K562 (cell line): ENCODE measurements around the gene EID2. TPM values are rescaled to one million over a fixed set of nuclear protein-coding genes. Genes with fewer than 3 reads are reported as not detected.

Experiments used
- CTCF ChIP-seq, 3 experiments: IDR thresholded peaks in 2 of 3; conservative IDR thresholded peaks in 1 of 3; 2 replicates each; pipeline ENCODE4 v1.5.1; 2011 to 2012; ENCODE audit warnings: low read length in 3 of 3, mild to moderate bottlenecking in 3 of 3, control low read depth in 2 of 3, improper control_type of control experiment in 1 of 3, inconsistent platforms in 1 of 3, low read depth in 1 of 3, mixed read lengths in 1 of 3, moderate library complexity in 1 of 3; ENCODE audit not compliant: insufficient read depth in 2 of 3
- CTCFL ChIP-seq: IDR thresholded peaks from 2 replicates; pipeline ENCODE4 v1.6.1; 2011; ENCODE audit warnings: borderline replicate concordance, low read depth, mild to moderate bottlenecking, moderate library complexity, low read length; ENCODE audit not compliant: insufficient read depth, poor library complexity, severe bottlenecking
- RERE ChIP-seq: sonication (generic); formaldehyde crosslinking; IDR thresholded peaks from 2 replicates; pipeline ENCODE4 v1.8.0; 2023; ENCODE audit warnings: missing genetic modification reagents, mild to moderate bottlenecking, borderline replicate concordance
- SETDB1 ChIP-seq: IDR thresholded peaks from one replicate; pipeline ENCODE4 v1.6.1; 2012; ENCODE audit warnings: low read length, control low read depth, inconsistent platforms
- SMARCA5 ChIP-seq: fragments of 450-650 bp; IDR thresholded peaks from 2 replicates; pipeline ENCODE4 v1.6.1; 2016
- SRF ChIP-seq, 2 experiments: fragments of 250-450, 450-650 bp in 1 of 2; sonication (Bioruptor Pico) in 1 of 2; sonication (generic) in 1 of 2; formaldehyde crosslinking; IDR thresholded peaks; 2 replicates each; pipeline versions ENCODE4 v1.5.0 to v1.5.1; 2020 to 2022; ENCODE audit warnings: mild to moderate bottlenecking in 1 of 2, missing genetic modification reagents in 1 of 2
- ZNF239 ChIP-seq: fragments of 250-450 bp; sonication (Bioruptor Pico); IDR thresholded peaks from 2 replicates; pipeline ENCODE4 v1.4.0; 2020; ENCODE audit warnings: mild to moderate bottlenecking
- polyA plus RNA-seq, 8 experiments: library from polyadenylated mRNA; depleted of rRNA in 4 of 8; stranded (reverse) in 5 of 8; unstranded in 3 of 8; fragments of >200 nt; fragmentation: Nextera tagmentation in 2 of 8; fragmentation: Illumina TruSeq in 1 of 8; extraction: Ambion mirVana in 2 of 8; extraction: Trizol in 1 of 8; gene quantifications; 2 replicates each; pipeline versions ENCODE4 v1.2.1 to v1.2.3, GENCODE V29; 2011 to 2014; ENCODE audit warnings: inconsistent platforms in 1 of 8, missing spikeins in 1 of 8
- total RNA-seq, 7 experiments: library from RNA; depleted of rRNA in 6 of 7; stranded (reverse); fragments of >200 nt in 6 of 7; fragmentation: Illumina TruSeq in 2 of 7; extraction: Trizol in 2 of 7; gene quantifications; 2 replicates each; pipeline versions ENCODE4 v1.2.1 to v1.2.3, GENCODE V29; 2011 to 2021; ENCODE audit warnings: low replicate concordance in 1 of 7
- TF ChIP-seq, protein P1 (sequence below): fragments of 450-650 bp; IDR thresholded peaks from 2 replicates; pipeline ENCODE4 v1.6.1; 2014; ENCODE audit warnings: low read depth, mild to moderate bottlenecking, moderate library complexity, borderline replicate concordance
- TF ChIP-seq, protein P2 (sequence below): fragments of 450-650 bp; formaldehyde crosslinking; IDR thresholded peaks from 2 replicates; pipeline ENCODE4 v1.4.0; 2022; ENCODE audit warnings: mild to moderate bottlenecking, moderate library complexity

Gene EID2
- total and polyA plus RNA-seq, 9 of the 15 experiments (the other 6 are each of a cell fraction or from before 2014, with no cell fraction given): 2.5 to 18.5 (median 11.3) TPM

GRCh38 chr19:39506944-39507714, 32.8 kb downstream of the EID2 start (continued):
- TF ChIP-seq CTCFL: no peak
- TF ChIP-seq, protein P1, sequence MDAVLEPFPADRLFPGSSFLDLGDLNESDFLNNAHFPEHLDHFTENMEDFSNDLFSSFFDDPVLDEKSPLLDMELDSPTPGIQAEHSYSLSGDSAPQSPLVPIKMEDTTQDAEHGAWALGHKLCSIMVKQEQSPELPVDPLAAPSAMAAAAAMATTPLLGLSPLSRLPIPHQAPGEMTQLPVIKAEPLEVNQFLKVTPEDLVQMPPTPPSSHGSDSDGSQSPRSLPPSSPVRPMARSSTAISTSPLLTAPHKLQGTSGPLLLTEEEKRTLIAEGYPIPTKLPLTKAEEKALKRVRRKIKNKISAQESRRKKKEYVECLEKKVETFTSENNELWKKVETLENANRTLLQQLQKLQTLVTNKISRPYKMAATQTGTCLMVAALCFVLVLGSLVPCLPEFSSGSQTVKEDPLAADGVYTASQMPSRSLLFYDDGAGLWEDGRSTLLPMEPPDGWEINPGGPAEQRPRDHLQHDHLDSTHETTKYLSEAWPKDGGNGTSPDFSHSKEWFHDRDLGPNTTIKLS: peak; percentile 84
- TF ChIP-seq CTCF (IDR thresholded peaks at IDR 0.05 in 2 of 3, conservative IDR thresholded peaks at IDR 0.05 in 1 of 3; ENCODE audit: insufficient read depth in 2 of 3, low read depth in 1 of 3, low read length in 3 of 3): 0 out of 6 replicates have a peak, but pooled peaks of 1 of the 3 experiments have one; percentile 10
- TF ChIP-seq RERE (CRISPR knock-in tag): no peak
- TF ChIP-seq SRF (CRISPR knock-in tag; IDR thresholded peaks at IDR 0.05): no peak
- TF ChIP-seq SETDB1: peak; percentile 52
- TF ChIP-seq, protein P2, sequence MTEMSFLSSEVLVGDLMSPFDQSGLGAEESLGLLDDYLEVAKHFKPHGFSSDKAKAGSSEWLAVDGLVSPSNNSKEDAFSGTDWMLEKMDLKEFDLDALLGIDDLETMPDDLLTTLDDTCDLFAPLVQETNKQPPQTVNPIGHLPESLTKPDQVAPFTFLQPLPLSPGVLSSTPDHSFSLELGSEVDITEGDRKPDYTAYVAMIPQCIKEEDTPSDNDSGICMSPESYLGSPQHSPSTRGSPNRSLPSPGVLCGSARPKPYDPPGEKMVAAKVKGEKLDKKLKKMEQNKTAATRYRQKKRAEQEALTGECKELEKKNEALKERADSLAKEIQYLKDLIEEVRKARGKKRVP (CRISPR knock-in tag): no peak
- no peak for TF ChIP-seq ZNF239
- TF ChIP-seq SMARCA5: no peak
